ENCODE results near the gene USP20.
A peak's percentile ranks its signal among the peaks of the same experiment; 100 is the strongest.
"Not testable (repeated sequence)": the region's sequence is repeated elsewhere in the genome, so short reads cannot be mapped to it uniquely, and the experiment has no call there.

The USP20 gene

DNA sequence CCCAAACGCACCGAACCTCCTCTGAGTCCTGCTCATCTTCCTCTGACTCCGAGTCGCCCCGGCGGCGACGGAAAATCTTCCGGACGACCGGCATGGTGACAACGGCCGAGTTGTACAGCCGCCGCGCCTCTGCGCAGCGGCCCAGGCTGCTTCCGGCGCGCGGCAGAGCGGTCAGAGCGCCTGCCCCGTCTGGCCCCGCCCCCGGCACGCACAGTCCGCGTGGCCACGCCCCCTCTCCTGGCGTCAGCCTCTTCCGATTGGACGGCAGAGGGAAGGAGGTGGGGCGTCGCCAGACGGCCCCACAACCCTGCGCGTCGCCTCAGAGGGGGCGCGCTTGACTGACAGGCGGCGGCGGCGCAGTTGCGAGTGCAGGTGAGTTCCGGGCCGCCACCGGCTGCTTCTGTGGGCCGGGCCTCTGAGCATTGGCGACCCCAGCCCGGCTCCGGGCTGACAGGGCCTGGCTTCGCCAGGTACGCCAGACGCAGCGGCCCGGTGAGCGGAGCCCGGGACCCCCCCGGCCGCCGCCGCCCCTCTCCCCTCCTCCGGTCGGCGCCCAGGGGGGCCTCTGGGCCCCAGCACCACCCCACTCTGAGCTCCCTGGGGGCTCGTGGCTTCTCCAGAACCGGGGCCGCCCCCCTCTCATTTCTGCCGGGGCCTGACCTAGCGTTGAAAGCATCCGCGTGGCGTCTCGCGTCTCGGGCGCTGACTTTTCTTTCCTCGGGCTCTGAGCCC lies at the start of gene USP20, which contains the start of gene C9orf78:
TSS of gene USP20 (plus strand) at position 331 of the 732 bp plus-strand sequence. CDS start 17,098 bp downstream, outside the sequence.
TSS of gene C9orf78 (minus strand) at position 148 of the 732 bp plus-strand sequence. CDS start at position 94, 54 bp downstream.
- DNase-seq = peak; percentile 97

DNA sequence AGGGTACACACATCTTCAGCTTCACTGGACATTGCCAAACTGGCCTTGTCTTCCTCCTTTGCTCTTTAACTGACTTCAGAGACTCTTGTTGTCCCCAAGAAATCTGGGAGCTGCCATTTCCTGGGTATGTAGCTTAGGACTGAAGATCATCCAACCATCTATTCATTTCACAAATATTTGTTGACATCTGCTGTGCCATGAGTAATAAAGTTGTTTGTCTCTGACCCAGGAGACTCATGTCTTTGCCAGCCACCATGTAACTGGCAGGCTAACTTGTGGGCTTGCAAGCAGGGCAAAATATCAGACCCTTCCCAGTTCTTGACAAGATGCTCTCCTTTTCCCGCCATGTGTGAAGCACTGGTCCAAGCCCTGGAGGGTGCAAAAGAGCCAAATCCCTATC lies 49.4 kb upstream of the USP20 start:
- DNase-seq = no peak

DNA sequence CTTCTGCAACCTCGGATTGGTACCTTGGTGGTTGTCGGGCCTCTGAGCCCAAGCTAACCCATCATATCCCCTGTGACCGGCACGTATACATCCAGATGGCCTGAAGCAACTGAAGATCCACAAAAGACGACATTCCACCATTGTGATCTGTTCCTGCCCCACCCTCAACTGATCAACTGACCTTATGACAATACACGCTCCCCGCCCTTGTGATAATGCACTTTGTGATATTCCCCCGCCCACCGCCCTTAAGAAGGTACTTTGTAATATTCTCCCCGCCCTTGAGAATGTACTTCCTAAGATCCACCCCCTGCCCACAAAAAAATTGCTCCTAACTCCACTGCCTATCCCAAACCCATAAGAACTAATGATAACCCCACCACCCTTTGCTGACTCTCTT lies 48.8 kb upstream of the USP20 start:
- no peak for DNase-seq

DNA sequence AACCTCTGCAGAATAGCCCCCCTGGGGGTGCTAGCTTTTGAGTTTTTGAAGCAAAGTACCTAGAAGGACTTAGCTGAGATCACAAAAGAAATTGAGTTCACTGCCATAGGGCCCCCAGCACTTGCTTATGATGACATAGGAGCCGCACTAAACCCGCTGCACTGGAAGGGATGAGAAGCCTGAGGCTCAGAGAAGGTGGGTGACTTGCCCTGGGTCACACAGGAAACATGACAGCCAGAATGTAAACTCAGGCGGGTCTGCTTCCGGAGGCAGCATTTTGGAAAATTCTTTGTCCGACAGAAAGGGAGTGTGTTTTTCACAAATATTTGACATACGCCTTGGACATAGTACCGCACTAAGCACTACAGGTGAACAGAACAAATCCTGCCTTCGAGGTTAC lies 40.7 kb upstream of the USP20 start:
- DNase-seq = no peak

DNA sequence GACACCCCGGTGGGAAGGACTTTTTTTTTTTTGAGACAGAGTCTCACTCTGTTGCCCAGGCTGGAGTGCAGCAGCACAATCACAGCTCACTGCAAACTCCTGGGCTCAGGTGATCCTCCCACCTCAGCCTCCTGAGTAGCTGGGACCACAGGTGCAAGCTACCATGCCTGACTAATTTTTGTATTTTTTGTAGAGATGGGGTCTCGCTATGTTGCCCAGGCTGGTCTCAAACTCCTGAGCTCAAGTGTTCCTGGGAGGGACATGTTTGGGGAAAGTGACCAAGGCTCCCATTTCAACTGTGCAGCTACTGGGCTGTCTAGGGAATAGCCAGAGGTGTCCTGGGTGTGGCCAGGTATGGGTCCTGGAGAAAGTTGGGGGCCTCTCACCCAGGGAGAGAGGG lies 39.2 kb upstream of the USP20 start:
- DNase-seq = not testable (repeated sequence)

DNA sequence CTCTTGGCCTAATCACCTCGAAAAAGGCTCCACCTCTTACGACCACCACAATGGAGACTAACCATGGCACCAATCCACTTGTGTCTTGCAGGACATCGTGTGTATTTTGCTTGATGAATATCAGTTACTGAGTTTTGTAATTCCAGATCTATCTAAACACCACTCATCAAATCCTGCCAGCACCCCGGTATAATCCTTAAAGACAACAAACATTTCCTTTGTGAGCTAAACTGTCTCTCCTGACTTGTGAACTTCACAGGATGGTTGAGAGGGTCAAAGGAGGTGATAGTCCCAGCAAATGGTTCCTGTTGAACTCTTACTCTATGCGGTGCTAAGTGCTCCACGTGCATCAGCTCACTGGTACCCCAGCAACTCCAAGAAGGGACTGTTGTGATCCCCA lies 36.3 kb upstream of the USP20 start:
- DNase-seq = no peak

DNA sequence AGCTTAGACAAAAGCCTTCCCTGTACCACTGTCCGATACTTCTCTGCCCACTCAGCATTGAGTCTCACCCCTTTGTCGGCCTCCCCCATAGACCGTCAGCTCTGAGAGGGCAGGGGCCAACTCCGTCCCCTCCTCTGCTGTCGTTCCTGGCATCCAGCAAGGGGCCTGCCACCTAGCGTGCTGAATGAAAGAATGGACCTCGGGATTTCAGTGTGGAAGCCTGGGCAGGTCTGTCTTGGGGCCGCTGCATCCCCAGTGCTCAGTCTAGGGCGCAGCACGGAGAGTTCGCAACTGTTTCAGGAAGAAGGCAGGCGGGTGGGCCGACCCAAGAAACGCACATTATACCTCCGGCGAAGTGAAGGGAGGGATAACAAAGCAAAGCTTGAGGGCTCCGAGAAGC lies 33.8 kb upstream of the USP20 start:
- no peak for DNase-seq

DNA sequence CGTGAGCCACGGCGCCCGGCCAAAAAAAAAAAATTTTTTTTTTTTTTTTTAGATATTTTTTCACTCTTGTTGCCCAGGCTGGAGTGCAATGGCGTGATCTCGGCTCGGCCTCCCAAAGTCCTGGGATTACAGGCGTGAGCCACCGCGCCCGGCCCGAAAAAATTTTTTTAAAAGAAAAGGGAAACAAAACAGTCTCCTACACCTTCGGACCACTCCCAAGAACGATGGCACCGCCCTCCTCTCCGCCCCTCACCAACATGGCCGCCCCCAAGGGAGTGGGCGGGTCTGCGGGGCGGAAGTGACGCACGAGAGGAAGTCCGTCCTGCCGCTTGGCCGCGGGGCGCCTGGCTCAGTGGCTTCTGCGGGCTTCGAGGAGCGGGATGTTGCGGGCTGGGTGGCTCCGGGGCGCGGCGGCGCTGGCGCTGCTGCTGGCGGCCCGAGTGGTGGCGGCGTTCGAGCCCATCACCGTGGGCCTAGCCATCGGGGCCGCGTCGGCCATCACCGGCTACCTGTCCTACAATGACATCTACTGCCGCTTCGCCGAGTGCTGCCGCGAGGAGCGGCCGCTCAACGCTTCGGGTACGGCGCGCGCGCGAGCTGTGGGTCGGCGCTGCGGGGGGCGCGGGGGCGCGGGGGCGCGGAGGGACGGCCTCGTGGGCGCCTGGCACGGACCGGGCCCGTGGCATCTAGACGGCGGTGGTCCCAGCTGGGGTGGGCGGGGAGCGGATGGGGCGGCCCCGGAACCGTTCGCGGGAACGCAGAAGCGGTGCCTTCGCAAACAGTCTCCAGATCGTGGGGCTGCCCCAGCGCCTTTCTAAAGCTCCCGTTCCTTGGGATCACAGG lies 32.2 kb upstream of the USP20 start, which contains the start of gene TOR1B:
TSS of gene TOR1B (plus strand) at position 352 of the 843 bp plus-strand sequence. CDS start at position 381, 29 bp downstream.
- DNase-seq = peak; percentile 95

DNA sequence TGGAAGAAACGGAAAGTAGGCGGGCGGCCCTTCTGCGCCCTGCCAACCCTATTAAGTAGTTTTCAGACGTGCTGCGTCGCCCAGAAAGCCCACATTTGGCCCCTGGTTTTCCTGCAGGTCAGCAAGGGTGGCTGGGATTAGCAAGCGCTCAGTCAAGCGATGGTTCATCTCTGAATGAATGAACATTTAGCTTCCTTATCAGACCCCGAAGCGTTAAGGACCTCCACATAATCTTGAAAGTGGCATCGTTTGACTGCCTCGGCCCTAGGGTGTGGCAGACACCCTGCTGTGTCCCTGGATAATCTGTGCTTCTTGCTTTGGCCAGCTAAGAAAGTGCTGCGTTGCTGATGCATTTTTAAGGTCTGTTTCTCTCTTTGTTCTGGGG lies 31.6 kb upstream of the USP20 start:
- peak; percentile 46 for DNase-seq

DNA sequence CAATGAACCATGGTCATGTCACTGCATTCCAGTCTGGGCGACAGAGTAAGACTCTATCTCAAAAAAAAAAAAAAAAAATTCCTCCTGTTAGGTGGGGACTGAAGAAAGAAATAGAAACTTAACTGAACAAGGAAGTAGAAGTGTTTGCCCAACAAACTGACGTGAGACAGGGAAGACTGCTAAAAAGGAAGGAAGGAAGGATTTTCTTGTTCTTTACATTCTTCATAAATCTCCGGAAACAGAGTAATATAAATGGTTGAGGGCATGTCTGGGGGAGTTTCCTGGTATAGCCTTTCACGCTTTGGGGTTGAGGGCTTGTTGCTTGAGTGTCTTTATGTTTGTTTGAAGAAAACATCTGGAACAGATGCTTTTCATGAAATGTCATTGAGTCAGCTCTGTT lies 29.2 kb upstream of the USP20 start:
- DNase-seq = no peak

DNA sequence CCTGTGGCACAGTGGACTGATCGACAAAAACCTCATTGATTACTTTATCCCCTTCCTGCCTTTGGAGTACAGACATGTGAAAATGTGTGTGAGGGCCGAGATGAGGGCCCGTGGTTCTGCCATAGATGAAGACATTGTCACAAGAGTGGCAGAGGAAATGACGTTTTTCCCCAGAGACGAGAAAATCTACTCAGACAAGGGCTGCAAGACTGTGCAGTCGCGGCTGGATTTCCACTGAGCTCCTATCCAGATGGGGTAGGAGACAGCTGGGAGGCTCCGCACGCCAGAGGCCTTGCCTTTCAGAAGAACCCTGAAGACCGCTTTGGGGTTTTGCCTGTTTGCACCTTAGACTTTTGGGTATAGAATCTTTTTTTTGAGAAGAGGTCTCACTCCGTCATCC lies 25.9 kb upstream of the USP20 start:
- DNase-seq = no peak

DNA sequence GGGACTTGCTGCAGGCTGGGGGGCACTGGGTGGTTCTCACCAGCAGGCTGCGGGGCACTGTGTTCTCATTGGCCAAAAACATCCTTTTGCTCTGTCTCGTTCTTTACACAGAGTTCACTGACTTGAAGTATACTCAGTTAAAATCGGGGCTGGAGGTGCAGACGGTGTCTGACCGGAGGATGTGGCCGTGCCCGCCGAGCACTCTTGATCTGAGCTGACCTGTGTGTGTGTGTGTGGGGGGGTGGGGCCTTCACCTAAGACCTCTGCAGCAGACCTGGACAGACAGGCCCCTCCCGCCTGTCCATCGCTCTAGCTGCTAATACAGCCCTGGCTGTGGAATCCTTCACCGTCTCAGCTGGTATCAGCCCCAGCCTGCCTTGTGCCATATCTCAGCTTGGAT lies 25.1 kb upstream of the USP20 start:
- DNase-seq = no peak

DNA sequence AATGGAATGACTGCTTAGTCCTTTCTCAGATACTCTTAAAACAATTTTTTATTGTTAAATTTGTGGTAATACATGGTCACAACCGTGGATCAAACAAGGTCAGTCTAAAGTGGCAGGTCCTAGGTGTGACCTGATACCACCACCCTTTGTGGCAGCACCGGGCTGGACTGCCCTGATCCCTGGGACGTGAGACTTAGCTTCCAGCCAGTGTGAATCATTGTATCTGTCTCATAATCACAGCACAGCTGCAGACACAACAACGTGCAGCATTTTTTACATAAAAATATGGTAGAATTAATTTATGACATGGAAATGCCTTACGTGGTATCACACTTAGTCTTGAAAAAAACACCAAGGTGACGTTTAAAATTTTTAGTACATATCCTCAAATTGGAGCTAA lies 24.5 kb upstream of the USP20 start:
- no peak for DNase-seq

DNA sequence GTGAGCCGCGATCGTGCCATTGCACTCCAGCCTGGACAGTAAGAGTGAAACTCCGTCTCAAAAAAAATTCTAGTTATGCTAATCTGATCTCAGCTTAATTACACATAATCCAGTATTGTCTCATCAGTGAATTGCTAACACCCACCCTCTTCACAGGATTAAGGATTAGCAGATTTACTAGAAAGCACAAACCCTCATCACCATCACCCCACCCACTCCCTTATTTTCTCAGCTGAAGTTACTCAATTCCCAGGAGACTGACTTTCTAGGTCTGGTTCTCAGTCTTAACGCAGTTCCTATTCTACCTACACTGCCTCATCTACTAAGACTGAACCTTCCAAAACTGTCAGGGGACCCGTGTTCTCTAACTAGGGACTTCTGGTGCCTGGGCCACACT lies 23.3 kb upstream of the USP20 start:
- no peak for DNase-seq

DNA sequence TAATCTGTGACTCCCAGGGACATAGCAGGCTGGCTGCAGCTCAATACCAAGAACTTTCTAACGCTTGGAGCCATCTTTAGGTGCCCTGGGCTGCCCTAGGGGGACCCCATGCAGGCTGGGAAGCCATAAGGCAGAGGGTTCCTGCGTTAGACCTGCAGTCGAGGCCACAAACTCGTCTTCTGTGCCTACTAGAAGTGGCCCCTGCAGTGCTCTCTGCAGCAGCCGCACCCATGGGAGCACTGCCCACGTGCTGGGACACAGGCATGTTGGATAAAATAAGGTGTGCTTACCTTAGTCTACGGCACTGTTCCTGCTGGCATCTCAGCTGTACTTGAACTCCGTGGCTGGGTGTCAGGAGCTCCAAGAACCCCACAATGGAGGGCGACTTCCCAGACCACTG lies 22.9 kb upstream of the USP20 start:
- DNase-seq = no peak

DNA sequence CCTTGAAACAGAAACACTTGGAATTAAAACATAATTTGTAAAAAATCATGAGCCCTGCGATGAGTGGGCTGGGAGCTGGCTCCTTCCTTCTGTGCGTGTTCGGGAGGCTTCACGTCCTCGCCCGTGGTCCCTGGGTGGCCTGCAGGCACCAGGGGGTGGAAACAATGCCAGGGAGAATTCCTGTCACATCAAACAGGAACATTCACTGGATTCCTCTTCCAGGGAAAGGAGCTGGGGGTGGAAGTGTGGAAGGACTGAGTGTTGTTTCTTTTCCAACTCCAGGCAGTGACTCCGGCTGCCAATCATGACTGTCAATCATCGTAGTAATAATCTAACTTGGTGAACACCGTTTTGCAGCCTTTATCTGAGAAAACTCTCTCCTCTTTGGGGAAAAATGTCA lies 21.6 kb upstream of the USP20 start:
- DNase-seq = no peak

DNA sequence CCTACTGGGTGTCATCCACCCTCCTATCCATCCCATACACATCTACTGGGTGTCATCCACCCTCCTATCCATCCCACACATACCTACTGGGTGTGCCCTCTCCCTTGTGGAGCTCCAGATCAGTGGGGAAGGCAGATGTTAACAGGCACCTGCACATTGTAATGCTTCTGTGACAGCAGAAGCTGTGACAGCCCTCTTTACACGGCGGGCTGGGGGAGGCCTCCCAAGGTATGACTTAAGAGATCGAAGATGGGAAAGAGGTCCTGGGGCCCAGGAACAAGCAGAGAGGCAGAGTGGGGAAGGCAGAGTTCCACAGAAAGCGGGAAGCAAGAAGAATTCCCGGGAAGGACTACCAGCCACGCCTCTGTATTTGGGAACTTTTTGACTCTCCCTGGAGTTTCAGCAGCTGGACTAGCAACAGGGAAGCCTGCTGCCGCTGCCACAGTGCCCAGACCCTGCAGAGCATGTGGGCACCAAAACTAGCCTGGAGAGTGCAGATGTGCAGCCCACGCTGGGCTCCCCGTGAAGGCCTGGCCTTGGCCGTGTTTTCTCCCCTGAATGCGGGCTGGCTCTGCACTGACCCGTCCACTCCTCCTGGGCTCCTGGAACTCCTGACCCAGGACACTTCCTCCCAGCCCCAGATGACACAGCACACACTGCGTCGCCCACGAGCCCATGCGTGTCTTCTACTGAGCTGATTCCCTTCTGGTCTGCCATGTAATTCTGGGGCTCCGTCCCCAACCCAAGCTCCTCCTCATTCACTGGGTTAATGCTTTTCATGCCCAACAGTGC lies 20.6 kb upstream of the USP20 start:
- DNase-seq = no peak

DNA sequence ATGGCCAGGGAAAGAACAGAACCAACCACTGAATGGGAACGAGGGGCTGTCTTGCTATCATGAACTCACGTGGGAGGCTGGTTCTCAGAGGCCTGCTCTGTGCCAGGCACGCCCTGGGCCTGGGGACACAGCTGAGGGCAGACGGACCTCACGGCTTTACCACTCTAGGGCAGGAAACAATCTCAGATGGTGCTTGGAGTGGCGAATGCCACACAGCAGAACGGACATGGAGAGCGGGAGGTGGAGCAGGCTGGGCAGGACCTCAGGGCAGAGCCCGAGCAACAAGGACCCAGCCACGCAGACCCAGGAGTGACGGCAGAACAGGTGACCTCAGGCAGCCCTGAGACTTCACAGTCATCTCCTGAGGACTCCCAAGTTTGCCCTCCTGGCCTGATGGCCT lies 20.0 kb upstream of the USP20 start:
- DNase-seq = no peak

DNA sequence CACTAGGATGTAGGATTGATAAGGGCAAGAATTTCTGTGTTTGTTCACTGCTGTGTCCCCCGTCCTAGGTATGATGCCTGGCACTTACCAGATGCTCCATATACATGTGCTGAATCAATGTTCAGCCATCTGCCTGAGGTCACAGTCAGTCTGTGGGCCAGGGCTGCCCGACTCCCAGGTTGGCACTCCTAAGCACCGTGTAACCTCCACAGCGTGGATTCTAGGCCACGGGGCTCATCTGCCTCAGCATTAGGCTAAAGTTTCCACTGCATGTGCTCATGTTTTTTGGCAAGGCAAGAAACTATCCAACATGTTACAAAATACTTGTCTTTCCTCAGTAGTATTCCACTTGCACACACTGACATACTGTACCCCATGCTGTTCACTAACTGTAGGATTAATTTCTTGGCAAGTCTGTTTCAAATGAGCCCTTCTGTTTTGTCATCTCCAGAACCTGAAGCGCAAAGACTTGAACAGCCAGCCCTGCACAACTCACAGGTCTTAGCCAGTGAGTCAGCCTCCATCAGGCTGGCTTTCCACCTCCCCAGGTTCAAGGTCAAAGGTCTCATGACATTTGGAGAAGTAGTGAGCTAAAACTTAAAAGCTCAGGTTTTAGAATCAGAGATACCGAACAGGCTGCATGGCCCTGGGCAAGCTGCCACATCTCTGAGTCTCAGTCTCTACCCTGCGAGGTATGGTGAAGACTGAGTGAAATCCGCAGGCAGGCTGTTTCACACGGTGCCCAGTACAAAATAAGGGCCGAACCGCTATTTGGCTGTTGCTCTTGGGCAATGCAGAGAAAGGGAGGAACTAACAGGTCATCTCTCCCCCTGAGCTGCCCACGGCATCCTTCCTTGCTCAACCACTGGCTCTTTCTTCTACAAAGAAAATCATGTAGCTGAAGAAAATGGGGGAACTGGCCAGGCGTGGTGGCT lies 18.5 kb upstream of the USP20 start:
- no peak for DNase-seq

DNA sequence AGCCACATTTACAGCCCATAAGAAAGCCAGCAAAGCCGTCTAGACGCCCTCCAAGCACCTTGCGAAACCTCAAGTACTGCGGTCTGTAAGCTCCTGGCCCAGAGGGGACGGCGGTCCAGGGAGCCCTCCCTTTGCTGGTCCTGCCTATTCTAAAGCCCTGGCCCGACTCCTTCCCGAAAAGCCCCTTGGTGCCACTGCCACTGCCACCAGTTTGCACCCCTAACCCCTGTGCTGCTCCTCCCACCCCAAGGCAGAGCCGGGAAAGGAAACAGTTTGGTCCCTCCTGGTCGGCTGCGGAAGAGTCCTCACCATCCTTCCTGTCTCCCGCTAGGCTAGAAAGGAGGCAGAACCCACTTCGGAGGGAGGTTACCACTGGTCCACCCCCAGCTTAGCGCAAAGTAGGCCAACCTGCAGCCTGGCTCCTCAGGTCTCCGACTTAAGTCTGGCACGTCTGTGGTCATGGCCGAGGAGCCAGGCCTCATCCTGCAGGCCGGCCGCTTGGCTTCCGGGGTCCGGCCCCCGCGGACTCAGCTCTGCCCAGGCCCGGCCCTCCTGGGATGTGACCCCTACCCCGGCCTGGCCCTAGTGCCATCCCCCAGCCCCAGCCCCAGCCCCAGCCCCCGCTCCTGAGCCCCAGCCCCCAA lies 12.2 kb upstream of the USP20 start:
- DNase-seq = peak; percentile 23

DNA sequence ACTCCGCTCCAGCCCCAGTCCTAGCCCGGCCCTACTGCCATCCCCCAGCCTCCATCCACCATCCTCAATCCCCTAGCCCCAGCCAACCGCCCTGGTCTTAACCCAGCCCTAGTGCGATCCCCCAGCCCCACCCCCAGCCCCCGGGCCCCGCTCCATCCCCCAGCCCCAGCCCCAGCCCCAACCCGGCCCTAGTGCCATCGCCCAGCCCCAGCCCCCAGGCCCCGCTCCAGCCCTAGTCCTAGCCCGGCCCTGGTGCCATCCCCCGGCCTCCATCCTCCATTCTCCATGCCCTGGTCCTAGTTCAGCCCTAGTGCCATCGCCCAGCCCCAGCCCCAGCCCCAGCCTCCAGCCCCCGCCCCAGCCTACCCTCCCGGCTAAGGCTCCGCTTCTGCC lies 11.7 kb upstream of the USP20 start:
- DNase-seq = no peak
